Natural killer cell treated with Interleukin-12 subunit alpha and Interleukin-12 subunit beta and Interleukin-15 and Interleukin-18, amount 100 ng/mL, for 72 hours (primary cell): ENCODE measurements around the gene ACTN1. TPM values are rescaled to one million over a fixed set of nuclear protein-coding genes. Genes with fewer than 3 reads are reported as not detected.
A peak's percentile ranks its signal among the peaks of the same experiment; 100 is the strongest.

Source experiments
- ATAC-seq, 2 donors: fragments of 150-1000 bp; cut with Tn5 transposase in 1 of 2; sonication (Bioruptor Pico), chemical (Tn5 transposase) in 1 of 2; 2 replicates each; pipeline ENCODE4 v1.10.0; 2021
- DNase-seq: peaks from one replicate; pipeline ENCODE4 v3.0.0; 2022; ENCODE audit warnings: low spot score
- H3K27ac Mint-ChIP-seq, 2 donors: 1 replicate in 1 of 2; 2 replicates in 1 of 2; pipeline ENCODE4 v1.8.0; 2022; ENCODE audit warnings: mixed read lengths in 2 of 2, mild to moderate bottlenecking in 1 of 2, moderate library complexity in 1 of 2
- H3K27me3 Mint-ChIP-seq, 2 donors: 1 replicate in 1 of 2; 2 replicates in 1 of 2; pipeline ENCODE4 v1.8.0; 2022; ENCODE audit warnings: mixed read lengths in 2 of 2
- H3K36me3 Mint-ChIP-seq: one replicate; pipeline ENCODE4 v1.8.0; 2022; ENCODE audit warnings: mixed read lengths
- H3K4me1 Mint-ChIP-seq, 2 donors: 1 replicate in 1 of 2; 2 replicates in 1 of 2; pipeline ENCODE4 v1.8.0; 2022; ENCODE audit warnings: low read depth in 2 of 2, mixed read lengths in 2 of 2, mild to moderate bottlenecking in 1 of 2
- H3K4me3 Mint-ChIP-seq: one replicate; pipeline ENCODE4 v1.8.0; 2022; ENCODE audit warnings: mixed read lengths
- H3K9me3 Mint-ChIP-seq: 2 replicates; pipeline ENCODE4 v1.8.0; 2022; ENCODE audit warnings: mixed read lengths
- total RNA-seq, 2 donors: library from RNA; stranded (reverse); gene quantifications; one replicate each; pipeline ENCODE4 v1.2.3, GENCODE V29; 2022

The ACTN1 gene
- total RNA-seq, 2 donors from 2014 or later, result 40.1 to 124 TPM

- peaks cover 0 to 3% of the 10 kb centered on the region in 2 donors for H3K4me1 Mint-ChIP-seq
- DNase-seq, result no peak
- H3K36me3 Mint-ChIP-seq, result no peaks in the 10 kb centered on the region
- H3K27ac Mint-ChIP-seq, result no peak overlapping the region
- no peak overlapping the region for H3K4me3 Mint-ChIP-seq
- no peaks in the 10 kb centered on the region for H3K9me3 Mint-ChIP-seq
- ATAC-seq, result no peak
- H3K27me3 Mint-ChIP-seq, result peaks cover 4 to 22% of the 10 kb centered on the region in 2 donors
Observed at GRCh38 chr14:69004731-69005431, 25.8 kb upstream of the ACTN1 start.

DNA sequence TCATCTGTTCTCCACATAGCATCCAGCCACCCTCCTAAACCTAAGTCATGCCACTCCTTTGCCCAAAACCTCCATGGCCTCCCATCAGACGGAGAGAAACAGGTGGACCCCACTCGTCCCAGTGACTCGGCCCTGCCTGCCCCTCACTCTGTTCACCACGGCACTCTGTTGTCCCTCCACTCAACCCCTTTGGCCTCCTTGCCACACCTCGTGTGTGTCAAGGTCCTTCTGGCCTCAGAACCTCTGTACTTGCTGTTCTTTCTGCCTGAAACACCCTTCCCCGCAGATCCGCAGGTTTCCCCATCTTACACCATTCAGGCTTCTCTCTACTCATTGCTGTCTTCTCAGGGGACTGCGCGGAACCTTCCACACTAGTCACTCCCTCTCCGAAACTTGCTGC, 24.5 kb upstream of the ACTN1 start:
- H3K9me3 Mint-ChIP-seq, result no peaks in the 10 kb centered on the region
- no peak for ATAC-seq
- H3K4me3 Mint-ChIP-seq, result no peak overlapping the region
- H3K27ac Mint-ChIP-seq, result no peak overlapping the region
- H3K4me1 Mint-ChIP-seq, result peaks cover 0 to 3% of the 10 kb centered on the region in 2 donors
- no peak for DNase-seq
- H3K27me3 Mint-ChIP-seq, result peaks cover 4 to 22% of the 10 kb centered on the region in 2 donors
- no peaks in the 10 kb centered on the region for H3K36me3 Mint-ChIP-seq

DNA sequence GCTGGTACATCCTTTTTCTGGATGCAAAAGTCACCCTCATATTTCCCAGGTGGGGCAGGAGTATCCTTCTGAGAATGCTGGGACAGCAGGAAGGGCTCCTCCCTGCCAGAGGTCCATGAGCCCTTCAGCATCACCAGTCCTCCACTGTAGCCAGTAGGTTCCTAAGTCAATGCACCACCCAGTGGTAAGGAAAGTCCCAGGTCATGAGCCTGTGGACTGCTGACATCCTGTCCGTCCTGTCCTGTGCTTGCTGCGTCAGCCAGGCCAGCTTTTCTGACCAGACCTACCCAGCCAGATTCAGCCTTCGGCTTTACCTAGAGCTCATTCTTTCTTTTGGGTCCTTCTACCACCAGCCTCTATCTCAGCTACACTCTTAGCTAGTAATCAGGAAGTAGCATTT, 23.0 kb upstream of the ACTN1 start:
- Mint-ChIP-seq H3K36me3 (no peaks in the 10 kb centered on the region), H3K27ac (no peak overlapping the region), H3K4me1 (peaks cover 0 to 3% of the 10 kb centered on the region in 2 donors), H3K9me3 (no peaks in the 10 kb centered on the region), H3K27me3 (peaks cover 7 to 22% of the 10 kb centered on the region in 2 donors), H3K4me3 (no peak overlapping the region)
- DNase-seq, result no peak
- peak in 1 of 2 donors; percentile 49 for ATAC-seq

GRCh38 chr14:69001375-69001774, 22.3 kb upstream of the ACTN1 start:
- ATAC-seq (no peak), DNase-seq (no peak)
- H3K27ac Mint-ChIP-seq, result no peak overlapping the region
- H3K4me3 Mint-ChIP-seq, result no peak overlapping the region
- H3K27me3 Mint-ChIP-seq, result peaks cover 7 to 22% of the 10 kb centered on the region in 2 donors
- H3K36me3 Mint-ChIP-seq, result no peaks in the 10 kb centered on the region
- H3K4me1 Mint-ChIP-seq, result peaks cover 0 to 3% of the 10 kb centered on the region in 2 donors
- H3K9me3 Mint-ChIP-seq, result no peaks in the 10 kb centered on the region

GRCh38 chr14:68998062-68998461, 19.0 kb upstream of the ACTN1 start:
- ATAC-seq (no peak), DNase-seq (no peak)
- no peak overlapping the region for H3K4me3 Mint-ChIP-seq
- H3K4me1 Mint-ChIP-seq, result peaks cover 3 to 5% of the 10 kb centered on the region in 2 donors
- no peaks in the 10 kb centered on the region for H3K36me3 Mint-ChIP-seq
- no peaks in the 10 kb centered on the region for H3K9me3 Mint-ChIP-seq
- H3K27me3 Mint-ChIP-seq, result peaks cover 4 to 6% of the 10 kb centered on the region in 2 donors
- H3K27ac Mint-ChIP-seq, result no peak overlapping the region

GRCh38 chr14:68995731-68996130, 16.6 kb upstream of the ACTN1 start:
- no peak overlapping the region for H3K4me3 Mint-ChIP-seq
- ATAC-seq (no peak), DNase-seq (no peak)
- peaks cover 0 to 5% of the 10 kb centered on the region in 2 donors for H3K4me1 Mint-ChIP-seq
- no peaks in the 10 kb centered on the region for H3K9me3 Mint-ChIP-seq
- H3K36me3 Mint-ChIP-seq, result no peaks in the 10 kb centered on the region
- H3K27me3 Mint-ChIP-seq, result peaks cover 0 to 8% of the 10 kb centered on the region in 2 donors
- no peak overlapping the region for H3K27ac Mint-ChIP-seq

- Mint-ChIP-seq H3K4me1 (peaks cover 0 to 5% of the 10 kb centered on the region in 2 donors), H3K4me3 (no peak overlapping the region), H3K27ac (no peak overlapping the region), H3K36me3 (no peaks in the 10 kb centered on the region), H3K27me3 (peaks cover 0 to 11% of the 10 kb centered on the region in 2 donors), H3K9me3 (no peaks in the 10 kb centered on the region)
- ATAC-seq (no peak), DNase-seq (no peak)
Observed at GRCh38 chr14:68994056-68994455, 15.0 kb upstream of the ACTN1 start.

GRCh38 chr14:68987653-68988036, 8.5 kb upstream of the ACTN1 start:
- ATAC-seq (no peak), DNase-seq (no peak)
- peaks cover 0 to 9% of the 10 kb centered on the region in 2 donors for H3K27me3 Mint-ChIP-seq
- no peak overlapping the region for H3K27ac Mint-ChIP-seq
- H3K36me3 Mint-ChIP-seq, result no peaks in the 10 kb centered on the region
- no peaks in the 10 kb centered on the region for H3K9me3 Mint-ChIP-seq
- H3K4me1 Mint-ChIP-seq, result no peaks in the 10 kb centered on the region
- no peak overlapping the region for H3K4me3 Mint-ChIP-seq

GRCh38 chr14:68986926-68987652, 8.0 kb upstream of the ACTN1 start:
- no peaks in the 10 kb centered on the region for H3K9me3 Mint-ChIP-seq
- H3K36me3 Mint-ChIP-seq, result no peaks in the 10 kb centered on the region
- DNase-seq, result no peak
- no peak overlapping the region for H3K27ac Mint-ChIP-seq
- no peaks in the 10 kb centered on the region for H3K4me1 Mint-ChIP-seq
- peak in 1 of 2 donors; percentile 73 for ATAC-seq
- H3K27me3 Mint-ChIP-seq, result peaks cover 0 to 9% of the 10 kb centered on the region in 2 donors
- H3K4me3 Mint-ChIP-seq, result no peak overlapping the region

- no peak overlapping the region for H3K4me3 Mint-ChIP-seq
- no peak for DNase-seq
- H3K36me3 Mint-ChIP-seq, result no peaks in the 10 kb centered on the region
- no peaks in the 10 kb centered on the region for H3K9me3 Mint-ChIP-seq
- H3K4me1 Mint-ChIP-seq, result peaks cover 0 to 5% of the 10 kb centered on the region in 2 donors
- ATAC-seq, result no peak
- no peak overlapping the region for H3K27ac Mint-ChIP-seq
- peaks cover 6 to 9% of the 10 kb centered on the region in 2 donors for H3K27me3 Mint-ChIP-seq
Observed at GRCh38 chr14:68986225-68986624, 7.1 kb upstream of the ACTN1 start.

- ATAC-seq, result no peak
- peaks cover 4 to 11% of the 10 kb centered on the region in 2 donors for H3K4me1 Mint-ChIP-seq
- no peak overlapping the region for H3K27ac Mint-ChIP-seq
- no peaks in the 10 kb centered on the region for H3K36me3 Mint-ChIP-seq
- peaks cover 7 to 8% of the 10 kb centered on the region in 2 donors for H3K27me3 Mint-ChIP-seq
- no peaks in the 10 kb centered on the region for H3K9me3 Mint-ChIP-seq
- H3K4me3 Mint-ChIP-seq, result no peak overlapping the region
- no peak for DNase-seq
Observed at GRCh38 chr14:68984686-68985085, 5.6 kb upstream of the ACTN1 start.

DNA sequence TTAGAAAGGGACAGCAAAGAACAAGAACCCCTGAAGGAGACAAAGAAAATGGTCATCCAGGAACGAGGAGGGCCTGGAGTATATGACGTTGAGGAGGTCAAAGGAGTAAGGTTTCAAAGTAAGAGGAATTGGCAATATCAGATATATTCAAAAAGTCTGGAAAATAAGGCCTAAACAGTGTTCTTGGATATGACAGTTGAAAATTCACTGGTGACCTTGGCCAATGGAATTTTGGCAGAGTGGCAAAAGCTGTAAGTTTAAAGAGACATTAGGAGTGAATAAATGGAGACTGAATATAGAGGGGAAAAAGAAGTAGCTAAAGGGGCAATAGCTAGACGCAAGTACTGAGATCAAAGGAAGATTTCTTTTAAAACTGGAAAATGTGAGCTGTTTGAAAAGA, 4.1 kb upstream of the ACTN1 start:
- peaks cover 4 to 11% of the 10 kb centered on the region in 2 donors for H3K4me1 Mint-ChIP-seq
- H3K27ac Mint-ChIP-seq, result no peak overlapping the region
- H3K36me3 Mint-ChIP-seq, result no peaks in the 10 kb centered on the region
- DNase-seq (no peak), ATAC-seq (no peak)
- peaks cover 7 to 8% of the 10 kb centered on the region in 2 donors for H3K27me3 Mint-ChIP-seq
- no peaks in the 10 kb centered on the region for H3K9me3 Mint-ChIP-seq
- no peak overlapping the region for H3K4me3 Mint-ChIP-seq

DNA sequence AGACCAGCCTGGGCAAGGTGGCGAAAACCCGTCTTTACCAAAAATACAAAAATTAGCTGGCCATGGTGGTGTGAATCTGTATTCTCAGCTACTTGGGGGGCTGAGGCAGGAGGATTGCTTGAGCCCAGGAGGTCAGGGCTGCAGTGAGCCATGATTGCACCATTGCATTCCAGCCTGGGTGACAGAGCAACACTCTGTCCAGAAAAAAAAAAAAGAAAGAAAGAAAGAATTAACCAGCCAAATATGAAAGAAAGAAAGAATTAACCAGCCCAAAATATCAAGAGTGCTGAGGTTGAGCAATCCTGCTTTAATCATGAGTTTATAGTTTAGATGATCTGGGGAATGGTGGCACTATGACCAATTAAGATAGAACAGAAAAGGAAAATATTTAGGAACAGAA, 3.5 kb upstream of the ACTN1 start:
- H3K27me3 Mint-ChIP-seq, result peaks cover 7 to 8% of the 10 kb centered on the region in 2 donors
- no peak overlapping the region for H3K27ac Mint-ChIP-seq
- no peaks in the 10 kb centered on the region for H3K9me3 Mint-ChIP-seq
- ATAC-seq (no peak), DNase-seq (no peak)
- no peak overlapping the region for H3K4me3 Mint-ChIP-seq
- H3K36me3 Mint-ChIP-seq, result no peaks in the 10 kb centered on the region
- peaks cover 4 to 11% of the 10 kb centered on the region in 2 donors for H3K4me1 Mint-ChIP-seq

DNA sequence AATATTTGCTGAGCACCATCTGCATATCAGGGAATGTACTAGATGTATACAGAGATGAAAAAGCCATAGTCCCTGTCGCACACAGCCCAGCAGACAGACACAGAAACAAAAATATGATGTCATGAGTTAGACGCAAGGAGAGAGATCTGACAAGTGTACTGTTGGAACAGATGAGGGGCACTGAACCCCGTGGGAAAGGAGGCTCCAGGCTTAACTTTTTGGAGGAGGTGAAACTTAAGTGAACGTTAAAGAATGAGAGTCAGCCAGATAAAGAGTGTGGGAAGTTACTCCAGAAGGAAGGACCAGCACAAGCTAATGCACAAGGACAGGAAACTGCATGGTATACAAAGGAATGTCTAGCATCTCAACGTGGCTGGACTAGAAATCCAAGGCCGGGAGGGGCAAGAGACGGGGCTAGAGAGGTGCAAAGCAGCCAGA, 2.5 kb upstream of the ACTN1 start:
- Mint-ChIP-seq H3K4me1 (peaks cover 14 to 21% of the 10 kb centered on the region in 2 donors), H3K27ac (peak overlapping the region in 1 of 2 donors; percentile 8), H3K36me3 (no peaks in the 10 kb centered on the region), H3K9me3 (no peaks in the 10 kb centered on the region), H3K4me3 (no peak overlapping the region), H3K27me3 (peaks cover 8 to 11% of the 10 kb centered on the region in 2 donors)
- DNase-seq (no peak), ATAC-seq (no peak)
